Uterus (tissue), 4 donors: ENCODE measurements around the gene KLRC4. TPM values are rescaled to one million over a fixed set of nuclear protein-coding genes. Genes with fewer than 3 reads are reported as not detected.

Source experiments
- DNase-seq, 2 donors: peaks; one replicate each; pipeline ENCODE4 v3.0.0-alpha.2; 2019 to 2020
- H3K27ac ChIP-seq, 2 donors: fragments of 200-600 bp; sonication (generic); 1 replicate in 1 of 2; 2 replicates in 1 of 2; pipeline ENCODE4 v1.5.1; 2016 to 2018
- H3K27me3 ChIP-seq, 2 donors: fragments of 200-600 bp; sonication (generic); one replicate each; pipeline ENCODE4 v1.5.1; 2018 to 2019; ENCODE audit warnings: control low read depth in 1 of 2
- H3K36me3 ChIP-seq, 2 donors: fragments of 200-600 bp; sonication (generic); one replicate each; pipeline ENCODE4 v1.5.1; 2019; ENCODE audit warnings: control low read depth in 1 of 2
- H3K4me1 ChIP-seq, 2 donors: fragments of 200-600 bp; sonication (generic); one replicate each; pipeline ENCODE4 v1.5.1; 2018 to 2019; ENCODE audit warnings: control low read depth in 1 of 2
- H3K4me3 ChIP-seq, 2 donors: fragments of 200-600 bp; sonication (generic); 1 replicate in 1 of 2; 2 replicates in 1 of 2; pipeline ENCODE4 v1.5.1; 2018 to 2019; ENCODE audit warnings: mild to moderate bottlenecking in 1 of 2
- H3K9me3 ChIP-seq, 2 donors: fragments of 200-600 bp; sonication (generic); one replicate each; pipeline ENCODE4 v1.5.1; 2019; ENCODE audit warnings: control low read depth in 1 of 2
- CTCF ChIP-seq, 4 experiments: fragments of 200-600 bp in 2 of 4; fragments of 450-650 bp in 2 of 4; sonication (generic) in 2 of 4; IDR thresholded peaks; one replicate each; pipeline ENCODE4 v1.5.1; 2016 to 2019; ENCODE audit warnings: antibody characterized with exemption in 4 of 4, mild to moderate bottlenecking in 2 of 4, moderate library complexity in 1 of 4
- POLR2A ChIP-seq, 2 donors: fragments of 450-650 bp; IDR thresholded peaks; one replicate each; pipeline ENCODE4 v1.6.1; 2016; ENCODE audit warnings: antibody characterized with exemption in 2 of 2, mild to moderate bottlenecking in 1 of 2, moderate library complexity in 1 of 2
- intact Hi-C: fragments of 100-400 bp; cut with DNase I; formaldehyde crosslinking; loops from one replicate; pipeline ENCODE4 v1.15.1; 2023; ENCODE audit warnings: low total_unique reads
- total RNA-seq, 4 donors: library from RNA; depleted of rRNA in 3 of 4; stranded (reverse); fragments of >200 nt in 3 of 4; gene quantifications; one replicate each; pipeline versions ENCODE4 v1.1.0 to v1.2.4, GENCODE V29; 2014 to 2023
- donor health status: DM: yes; HTN: yes; CAD: no.

KLRC4 gene
- total RNA-seq, result 1 to 10 TPM in 1 of 4 donors, under 1 TPM in 1, not detected in 2; 0.85 to 1.8 TPM

GRCh38 chr12:10409392-10409791, at the start of gene KLRC4:
TSS of gene KLRC4 (minus strand) at chr12:10409757. CDS start at chr12:10409575, 182 bp downstream.
- H3K27me3 ChIP-seq, result no peaks in the 10 kb centered on the region
- no peaks in the 10 kb centered on the region for H3K36me3 ChIP-seq
- intact Hi-C loops, result no loop called here
- TF ChIP-seq CTCF (IDR thresholded peaks at IDR 0.05) (no peak), POLR2A (IDR thresholded peaks at IDR 0.05) (no peak)
- H3K27ac ChIP-seq, result no peak within 1 kb of the TSS
- DNase-seq, result no peak
- no peaks in the 10 kb centered on the region for H3K4me1 ChIP-seq
- no peak within 1 kb of the TSS for H3K4me3 ChIP-seq
- no peaks in the 10 kb centered on the region for H3K9me3 ChIP-seq

DNA sequence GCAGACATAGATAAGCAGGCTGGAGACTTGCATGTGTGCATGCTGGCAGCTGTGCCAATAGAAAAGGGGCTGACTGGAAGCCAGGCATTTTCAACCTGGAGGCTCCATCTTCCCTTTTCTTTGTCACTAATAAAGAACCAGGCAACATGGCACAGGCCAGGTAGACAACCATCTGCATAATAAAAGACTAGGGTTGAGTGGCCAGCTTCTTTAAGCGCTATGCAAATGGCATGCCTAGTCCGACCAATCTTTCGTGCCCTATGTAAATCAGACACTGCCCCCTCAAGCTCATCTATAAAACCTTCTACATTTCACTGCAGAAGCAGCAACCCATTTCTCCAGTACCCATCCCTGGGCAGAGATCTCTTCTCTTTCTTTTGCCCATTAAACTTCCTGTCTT, 48.2 kb upstream of the KLRC4 start:
- Histone ChIP-seq H3K4me1 (no peaks in the 10 kb centered on the region), H3K9me3 (no peaks in the 10 kb centered on the region), H3K4me3 (no peak overlapping the region), H3K27ac (no peak overlapping the region), H3K27me3 (no peaks in the 10 kb centered on the region), H3K36me3 (no peaks in the 10 kb centered on the region)
- intact Hi-C loops, result no loop called here
- no peak for DNase-seq
- TF ChIP-seq CTCF (IDR thresholded peaks at IDR 0.05), result no peak
- TF ChIP-seq POLR2A (IDR thresholded peaks at IDR 0.05), result no peak

DNA sequence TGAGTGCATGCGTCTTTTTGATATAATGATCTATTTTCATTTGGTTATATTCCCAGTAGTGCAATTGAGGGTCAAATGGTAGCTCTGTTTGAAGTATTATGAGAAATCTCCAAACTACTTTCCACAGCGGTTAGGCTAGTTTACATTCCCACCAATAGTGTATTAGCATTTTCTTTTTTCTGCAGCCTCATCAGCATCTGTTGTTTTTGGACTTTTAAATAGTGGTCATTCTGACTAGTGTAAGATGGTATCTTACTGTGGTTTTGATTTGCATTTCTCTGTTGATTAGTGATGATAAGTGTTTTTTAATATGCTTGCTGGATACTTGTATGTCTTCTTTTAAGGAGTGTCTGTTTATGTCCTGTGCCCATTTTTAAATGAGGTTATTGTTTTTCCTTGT, 47.3 kb upstream of the KLRC4 start:
- intact Hi-C loops, result no loop called here

GRCh38 chr12:10455766-10456165, 46.2 kb upstream of the KLRC4 start:
- H3K27ac ChIP-seq, result no peak overlapping the region
- H3K9me3 ChIP-seq, result no peaks in the 10 kb centered on the region
- no peak for DNase-seq
- no peaks in the 10 kb centered on the region for H3K4me1 ChIP-seq
- H3K36me3 ChIP-seq, result no peaks in the 10 kb centered on the region
- intact Hi-C loops, result no loop called here
- no peak overlapping the region for H3K4me3 ChIP-seq
- TF ChIP-seq CTCF (IDR thresholded peaks at IDR 0.05) (no peak), POLR2A (IDR thresholded peaks at IDR 0.05) (no peak)
- no peaks in the 10 kb centered on the region for H3K27me3 ChIP-seq

More for the DNA sequence above, 47.3 kb upstream of the KLRC4 start:
- H3K27ac ChIP-seq, result no peak overlapping the region
- DNase-seq, result no peak
- no peaks in the 10 kb centered on the region for H3K4me1 ChIP-seq
- no peaks in the 10 kb centered on the region for H3K36me3 ChIP-seq
- H3K9me3 ChIP-seq, result no peaks in the 10 kb centered on the region
- H3K4me3 ChIP-seq, result no peak overlapping the region
- no peaks in the 10 kb centered on the region for H3K27me3 ChIP-seq
- TF ChIP-seq CTCF (IDR thresholded peaks at IDR 0.05), result no peak
- no peak for TF ChIP-seq POLR2A (IDR thresholded peaks at IDR 0.05)

- Histone ChIP-seq H3K4me3 (no peak overlapping the region), H3K9me3 (no peaks in the 10 kb centered on the region), H3K36me3 (no peaks in the 10 kb centered on the region), H3K27ac (no peak overlapping the region), H3K27me3 (no peaks in the 10 kb centered on the region), H3K4me1 (no peaks in the 10 kb centered on the region)
- TF ChIP-seq CTCF (IDR thresholded peaks at IDR 0.05), result no peak
- intact Hi-C loops, result no loop called here
- no peak for DNase-seq
These were observed 45.0 kb upstream of the KLRC4 start for GRCh38 chr12:10454531-10454930.
